Keratinocyte (primary cell): ENCODE data around the gene SRPK2. TPM values are rescaled to one million over a fixed set of nuclear protein-coding genes. Genes with fewer than 3 reads are reported as not detected.
"Not testable (repeated sequence)": the region's sequence is repeated elsewhere in the genome, so short reads cannot be mapped to it uniquely, and the experiment has no call there.

Source experiments
- DNase-seq: peaks from one replicate; pipeline ENCODE4 v3.0.0-alpha.2; 2011; ENCODE audit warnings: low read depth, missing footprints, low spot score
- FAIRE-seq: peaks from 2 replicates; lab custom pipeline; 2011; peaks lifted over from hg19 to GRCh38; lab: Jason Lieb, UNC
- H2AFZ ChIP-seq: 2 replicates; pipeline ENCODE4 v1.6.0; 2012; ENCODE audit warnings: low read length, control low read depth, inconsistent platforms; ENCODE audit not compliant: control insufficient read depth
- H3K27ac ChIP-seq: 2 replicates; pipeline ENCODE4 v1.5.1; 2011; ENCODE audit warnings: low read length; ENCODE audit not compliant: control insufficient read depth, insufficient read depth
- H3K27me3 ChIP-seq: 3 replicates; pipeline ENCODE4 v1.6.0; 2011; ENCODE audit warnings: low read length; ENCODE audit not compliant: control insufficient read depth, insufficient read depth; ENCODE audit errors: extremely low read depth
- H3K36me3 ChIP-seq, 2 experiments: 2 replicates in 1 of 2; 3 replicates in 1 of 2; pipeline ENCODE4 v1.5.1; 2011; ENCODE audit warnings: low read length in 2 of 2, mild to moderate bottlenecking in 1 of 2; ENCODE audit not compliant: control insufficient read depth in 2 of 2, insufficient read depth in 2 of 2; ENCODE audit errors: extremely low read depth in 1 of 2
- H3K4me1 ChIP-seq: 3 replicates; pipeline ENCODE4 v1.5.1; 2011; ENCODE audit warnings: low read length; ENCODE audit not compliant: control insufficient read depth, insufficient read depth; ENCODE audit errors: extremely low read depth
- H3K4me2 ChIP-seq: 3 replicates; pipeline ENCODE4 v1.6.0; 2011; ENCODE audit warnings: low read depth, low read length; ENCODE audit not compliant: control insufficient read depth, insufficient read depth; ENCODE audit errors: extremely low read depth
- H3K4me3 ChIP-seq, 3 experiments: fragments of 200-600 bp in 1 of 3; sonication (generic) in 1 of 3; 2 replicates in 2 of 3; 3 replicates in 1 of 3; pipeline ENCODE4 v1.5.1; 2011 to 2016; ENCODE audit warnings: low read length in 3 of 3, mild to moderate bottlenecking in 3 of 3, control low read depth in 2 of 3, inconsistent platforms in 1 of 3, low read depth in 1 of 3, mixed read lengths in 1 of 3, mixed run types in 1 of 3, moderate library complexity in 1 of 3; ENCODE audit not compliant: control insufficient read depth in 2 of 3, insufficient read depth in 2 of 3; ENCODE audit errors: extremely low read depth in 1 of 3
- H3K79me2 ChIP-seq: 2 replicates; pipeline ENCODE4 v1.6.0; 2012; ENCODE audit warnings: low read length; ENCODE audit not compliant: control insufficient read depth, insufficient read depth
- H3K9ac ChIP-seq: 3 replicates; pipeline ENCODE4 v1.6.0; 2011; ENCODE audit warnings: low read length; ENCODE audit not compliant: control insufficient read depth, insufficient read depth; ENCODE audit errors: extremely low read depth
- H3K9me1 ChIP-seq: 3 replicates; pipeline ENCODE4 v1.6.0; 2011; ENCODE audit warnings: low read length; ENCODE audit not compliant: control insufficient read depth, insufficient read depth; ENCODE audit errors: extremely low read depth
- H3K9me3 ChIP-seq: 2 replicates; pipeline ENCODE4 v1.5.1; 2012; ENCODE audit warnings: low read depth, low read length; ENCODE audit not compliant: control insufficient read depth
- H4K20me1 ChIP-seq: 3 replicates; pipeline ENCODE4 v1.6.0; 2011; ENCODE audit warnings: low read length; ENCODE audit not compliant: control insufficient read depth, insufficient read depth; ENCODE audit errors: extremely low read depth
- EZH2 ChIP-seq: IDR thresholded peaks from one replicate; pipeline ENCODE4 v1.6.1; 2012; ENCODE audit warnings: inconsistent platforms, mild to moderate bottlenecking, low read length, moderate library complexity
- dilution Hi-C: fragments of 300-500 bp; cut with MboI; formaldehyde crosslinking; loops from one replicate; pipeline ENCODE4 v1.7.0; 2020; ENCODE audit warnings: low sequenced_read_pairs; ENCODE audit not compliant: extremely low pct_ligation_motif_present
- polyA plus RNA-seq, 5 experiments: library from polyadenylated mRNA; depleted of rRNA in 3 of 5; stranded (reverse) in 3 of 5; stranded (forward) in 1 of 5; unstranded in 1 of 5; fragments of >200 nt; gene quantifications; 1 replicate in 1 of 5; 2 replicates in 3 of 5; 3 replicates in 1 of 5; pipeline versions ENCODE4 v1.2.1 to v1.2.3, GENCODE V29; 2011 to 2012; ENCODE audit warnings: missing spikeins in 2 of 5, low read depth in 1 of 5, low replicate concordance in 1 of 5
- TF ChIP-seq, protein P1 (sequence below), 3 experiments: IDR thresholded peaks in 1 of 3; conservative IDR thresholded peaks in 1 of 3; optimal IDR thresholded peaks in 1 of 3; 2 replicates in 2 of 3; 3 replicates in 1 of 3; pipeline versions ENCODE3 to v1.5.1; 2011; ENCODE audit warnings: low read length in 3 of 3, mild to moderate bottlenecking in 3 of 3, moderate library complexity in 2 of 3, control low read depth in 1 of 3, inconsistent platforms in 1 of 3; ENCODE audit not compliant: insufficient read depth in 2 of 3; ENCODE audit errors: extremely low read depth in 1 of 3

The SRPK2 gene
- polyA plus RNA-seq, 1 donor (not counting 4 experiments of a cell fraction or from before 2014, with no cell fraction given), result 40.2 TPM

DNA sequence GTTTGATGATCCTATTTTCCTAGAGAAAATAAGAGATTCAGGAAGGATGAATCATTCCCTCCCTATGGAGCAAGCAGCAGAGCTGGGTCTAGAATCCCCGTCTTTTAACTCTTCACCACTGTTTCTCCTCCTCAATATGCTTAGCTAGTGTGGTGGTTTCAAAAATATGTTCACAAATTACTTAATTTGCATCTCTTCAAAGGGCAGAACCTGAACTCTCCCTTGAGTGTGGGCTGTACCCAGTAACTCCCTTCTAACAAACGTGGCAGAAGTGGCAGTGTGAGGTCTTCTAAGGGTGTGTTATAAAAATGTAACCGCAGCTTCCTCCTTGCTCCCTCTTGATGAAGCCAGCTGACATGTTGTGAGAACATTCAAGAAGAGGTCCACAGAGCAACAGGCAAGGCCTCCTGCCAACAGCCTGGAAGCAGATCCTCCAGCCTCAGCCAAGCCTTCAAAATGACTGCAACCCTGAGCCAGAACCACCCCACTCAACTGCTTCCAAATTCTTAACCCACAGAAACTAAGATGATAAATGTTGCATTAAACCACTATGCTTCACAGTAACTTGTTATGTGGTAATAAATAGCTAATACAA, 36.6 kb downstream of the SRPK2 start:
- DNase-seq (peak; percentile 7), FAIRE-seq (no peak)
- Histone ChIP-seq H3K4me1 (peaks cover 28% of the 10 kb centered on the region), H3K27ac (peak overlapping the region; percentile 65), H3K4me2 (peak overlapping the region; percentile 83), H3K36me3 (no peaks in the 10 kb centered on the region), H3K9me1 (peaks cover 12% of the 10 kb centered on the region), H2AFZ (peak overlapping the region; percentile 50), H3K4me3 (peak overlapping the region in 2 of 3 experiments; percentile 18 to 29), H3K79me2 (peaks cover 63% of the 10 kb centered on the region), H4K20me1 (peaks cover 6% of the 10 kb centered on the region), H3K9ac (no peak overlapping the region), H3K9me3 (no peaks in the 10 kb centered on the region), H3K27me3 (no peaks in the 10 kb centered on the region)
- dilution Hi-C loops, result no loop called here
- no peak for TF ChIP-seq EZH2
- TF ChIP-seq, protein P1, sequence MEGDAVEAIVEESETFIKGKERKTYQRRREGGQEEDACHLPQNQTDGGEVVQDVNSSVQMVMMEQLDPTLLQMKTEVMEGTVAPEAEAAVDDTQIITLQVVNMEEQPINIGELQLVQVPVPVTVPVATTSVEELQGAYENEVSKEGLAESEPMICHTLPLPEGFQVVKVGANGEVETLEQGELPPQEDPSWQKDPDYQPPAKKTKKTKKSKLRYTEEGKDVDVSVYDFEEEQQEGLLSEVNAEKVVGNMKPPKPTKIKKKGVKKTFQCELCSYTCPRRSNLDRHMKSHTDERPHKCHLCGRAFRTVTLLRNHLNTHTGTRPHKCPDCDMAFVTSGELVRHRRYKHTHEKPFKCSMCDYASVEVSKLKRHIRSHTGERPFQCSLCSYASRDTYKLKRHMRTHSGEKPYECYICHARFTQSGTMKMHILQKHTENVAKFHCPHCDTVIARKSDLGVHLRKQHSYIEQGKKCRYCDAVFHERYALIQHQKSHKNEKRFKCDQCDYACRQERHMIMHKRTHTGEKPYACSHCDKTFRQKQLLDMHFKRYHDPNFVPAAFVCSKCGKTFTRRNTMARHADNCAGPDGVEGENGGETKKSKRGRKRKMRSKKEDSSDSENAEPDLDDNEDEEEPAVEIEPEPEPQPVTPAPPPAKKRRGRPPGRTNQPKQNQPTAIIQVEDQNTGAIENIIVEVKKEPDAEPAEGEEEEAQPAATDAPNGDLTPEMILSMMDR (optimal IDR thresholded peaks at IDR 0.05 in 1 of 3, IDR thresholded peaks at IDR 0.05 in 1 of 3, conservative IDR thresholded peaks at IDR 0.05 in 1 of 3; ENCODE audit: extremely low read depth in 1 of 3, insufficient read depth in 2 of 3, low read length in 3 of 3), result no peak

- no peak overlapping the region for H3K4me3 ChIP-seq
- TF ChIP-seq, protein P1 (optimal IDR thresholded peaks at IDR 0.05 in 1 of 3, IDR thresholded peaks at IDR 0.05 in 1 of 3, conservative IDR thresholded peaks at IDR 0.05 in 1 of 3; ENCODE audit: extremely low read depth in 1 of 3, insufficient read depth in 2 of 3, low read length in 3 of 3), result no peak
- TF ChIP-seq EZH2, result no peak
- H2AFZ ChIP-seq, result no peak overlapping the region
- H3K9ac ChIP-seq, result no peak overlapping the region
- DNase-seq (no peak), FAIRE-seq (no peak)
- no peaks in the 10 kb centered on the region for H3K36me3 ChIP-seq
- H3K4me1 ChIP-seq, result peaks cover 28% of the 10 kb centered on the region
- no peak overlapping the region for H3K4me2 ChIP-seq
- H3K27me3 ChIP-seq, result no peaks in the 10 kb centered on the region
- H3K9me1 ChIP-seq, result peaks cover 12% of the 10 kb centered on the region
- no peaks in the 10 kb centered on the region for H3K9me3 ChIP-seq
- peaks cover 66% of the 10 kb centered on the region for H3K79me2 ChIP-seq
- dilution Hi-C loops, result no loop called here
- H4K20me1 ChIP-seq, result peaks cover 6% of the 10 kb centered on the region
- no peak overlapping the region for H3K27ac ChIP-seq
These were observed 37.8 kb downstream of the SRPK2 start for GRCh38 chr7:105350906-105351305.

DNA sequence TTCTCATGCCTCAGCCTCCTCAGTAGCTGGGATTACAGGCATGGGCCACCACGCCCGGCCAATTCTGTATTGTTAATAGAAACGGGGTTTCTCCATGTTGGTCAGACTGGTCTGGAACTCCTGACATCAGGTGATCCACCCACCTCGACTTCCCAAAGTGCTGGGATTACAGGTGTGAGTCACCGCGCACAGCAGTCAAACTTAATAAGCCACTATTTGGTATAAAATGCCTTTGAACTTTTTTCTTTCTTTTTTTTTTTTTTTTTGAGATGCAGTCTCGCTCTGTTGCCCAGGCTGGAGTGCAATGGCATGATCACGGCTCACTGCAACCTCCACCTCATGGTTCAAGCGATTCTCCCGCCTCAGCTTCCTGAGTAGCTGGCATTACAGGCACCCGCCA, 40.5 kb downstream of the SRPK2 start:
- H3K36me3 ChIP-seq, DNase-seq, H3K4me3 ChIP-seq, H3K4me2 ChIP-seq, H3K9me3 ChIP-seq, FAIRE-seq, H3K27me3 ChIP-seq, H3K9ac ChIP-seq, H3K27ac ChIP-seq, H2AFZ ChIP-seq, H4K20me1 ChIP-seq, H3K9me1 ChIP-seq, dilution Hi-C loops: not testable (repeated sequence)
- Histone ChIP-seq H3K4me1 (peaks cover 15% of the 10 kb centered on the region), H3K79me2 (peaks cover 64% of the 10 kb centered on the region)
